CD14-positive monocyte (primary cell): ENCODE measurements around the gene KCNIP3. TPM values are rescaled to one million over a fixed set of nuclear protein-coding genes. Genes with fewer than 3 reads are reported as not detected.

Experiments
- DNase-seq, 3 donors: peaks; one replicate each; pipeline ENCODE4 v3.0.0-alpha.2; 2011 to 2022
- H2AFZ ChIP-seq: 2 replicates; pipeline ENCODE4 v1.6.0; 2012; ENCODE audit warnings: mild to moderate bottlenecking, low read depth, low read length, inconsistent platforms; ENCODE audit not compliant: insufficient read depth, poor library complexity, severe bottlenecking
- H3K27ac ChIP-seq, 2 donors: 1 replicate in 1 of 2; 2 replicates in 1 of 2; pipeline ENCODE4 v1.5.1; 2012 to 2013; ENCODE audit warnings: low read length in 2 of 2, control low read depth in 1 of 2, inconsistent platforms in 1 of 2, low read depth in 1 of 2, mild to moderate bottlenecking in 1 of 2
- H3K27me3 ChIP-seq, 2 donors: one replicate each; pipeline versions ENCODE4 v1.6.0 to v1.6.1; 2011 to 2013; ENCODE audit warnings: low read length in 2 of 2; ENCODE audit not compliant: control insufficient read depth in 2 of 2, insufficient read depth in 2 of 2
- H3K36me3 ChIP-seq, 2 donors: replicated peaks in 1 of 2; 1 replicate in 1 of 2; 2 replicates in 1 of 2; pipeline versions ENCODE4 v1.5.1 to v1.6.1; 2012 to 2013; ENCODE audit warnings: low read length in 2 of 2, control low read depth in 1 of 2, inconsistent platforms in 1 of 2, mild to moderate bottlenecking in 1 of 2; ENCODE audit not compliant: insufficient read depth in 2 of 2, control insufficient read depth in 1 of 2
- H3K4me1 ChIP-seq, 2 donors: 1 replicate in 1 of 2; 2 replicates in 1 of 2; pipeline versions ENCODE4 v1.5.1 to v1.6.1; 2012 to 2013; ENCODE audit warnings: low read length in 2 of 2, control low read depth in 1 of 2, inconsistent platforms in 1 of 2, mild to moderate bottlenecking in 1 of 2, moderate library complexity in 1 of 2; ENCODE audit not compliant: insufficient read depth in 2 of 2, control insufficient read depth in 1 of 2
- H3K4me2 ChIP-seq: replicated peaks from 2 replicates; pipeline ENCODE3; 2012; ENCODE audit warnings: low read length, moderate library complexity, mild to moderate bottlenecking; ENCODE audit not compliant: poor library complexity, severe bottlenecking; ENCODE audit errors: extremely low read depth
- H3K4me3 ChIP-seq, 3 experiments: fragments of 200-600 bp in 1 of 3; sonication (generic) in 1 of 3; replicated peaks in 1 of 3; 1 replicate in 2 of 3; 2 replicates in 1 of 3; pipeline ENCODE4 v1.5.1; 2011 to 2013; ENCODE audit warnings: low read length in 3 of 3, mild to moderate bottlenecking in 3 of 3, control low read depth in 2 of 3, low read depth in 2 of 3, inconsistent platforms in 1 of 3, moderate library complexity in 1 of 3
- H3K79me2 ChIP-seq: 2 replicates; pipeline ENCODE4 v1.6.0; 2012; ENCODE audit warnings: mild to moderate bottlenecking, control low read depth, inconsistent platforms, low read length, moderate library complexity; ENCODE audit not compliant: insufficient read depth
- H3K9ac ChIP-seq: 2 replicates; pipeline ENCODE4 v1.6.0; 2017; ENCODE audit warnings: low read length, mild to moderate bottlenecking; ENCODE audit not compliant: insufficient read depth, poor library complexity, severe bottlenecking
- H3K9me3 ChIP-seq, 2 donors: replicated peaks in 1 of 2; 1 replicate in 1 of 2; 2 replicates in 1 of 2; pipeline versions ENCODE4 v1.5.1 to v1.6.1; 2012 to 2013; ENCODE audit warnings: low read length in 2 of 2, control low read depth in 1 of 2; ENCODE audit not compliant: control insufficient read depth in 1 of 2, insufficient read depth in 1 of 2
- H4K20me1 ChIP-seq: 2 replicates; pipeline ENCODE4 v1.6.0; 2012; ENCODE audit warnings: mild to moderate bottlenecking, low read length, control low read depth, moderate library complexity; ENCODE audit not compliant: insufficient read depth
- H3K27ac Mint-ChIP-seq, 7 donors: one replicate each; pipeline ENCODE4 v1.8.0; 2020; ENCODE audit warnings: mild to moderate bottlenecking in 7 of 7, mixed read lengths in 7 of 7, moderate library complexity in 6 of 7, inconsistent platforms in 2 of 7
- H3K27me3 Mint-ChIP-seq, 3 donors: one replicate each; pipeline ENCODE4 v1.8.0; 2021 to 2022; ENCODE audit warnings: low read depth in 3 of 3, mild to moderate bottlenecking in 3 of 3, mixed read lengths in 3 of 3, moderate library complexity in 3 of 3, inconsistent platforms in 1 of 3
- H3K36me3 Mint-ChIP-seq, 2 donors: one replicate each; pipeline ENCODE4 v1.8.0; 2020; ENCODE audit warnings: mixed read lengths in 2 of 2, inconsistent platforms in 1 of 2, mild to moderate bottlenecking in 1 of 2
- H3K4me1 Mint-ChIP-seq: one replicate; pipeline ENCODE4 v1.8.0; 2020; ENCODE audit warnings: mild to moderate bottlenecking, mixed read lengths
- H3K4me3 Mint-ChIP-seq, 2 donors: one replicate each; pipeline ENCODE4 v1.8.0; 2020; ENCODE audit warnings: mild to moderate bottlenecking in 2 of 2, mixed read lengths in 2 of 2, moderate library complexity in 1 of 2
- H3K9me3 Mint-ChIP-seq, 7 donors: one replicate each; pipeline ENCODE4 v1.8.0; 2020 to 2022; ENCODE audit warnings: mixed read lengths in 7 of 7, mild to moderate bottlenecking in 6 of 7, moderate library complexity in 6 of 7, inconsistent platforms in 2 of 7
- CTCF ChIP-seq: fragments of 200-600 bp; IDR thresholded peaks from one replicate; pipeline ENCODE4 v1.8.0; 2022; ENCODE audit warnings: antibody characterized with exemption, mild to moderate bottlenecking
- WGBS: methylation state at CpG from one replicate; pipeline ENCODE4 v1.1.5; 2013; ENCODE audit warnings: missing lambda C conversion rate; ENCODE audit not compliant: insufficient coverage; 5-methylcytosine and 5-hydroxymethylcytosine counted together
- intact Hi-C, 2 donors: fragments of 100-400 bp; cut with micrococcal nuclease; formaldehyde crosslinking; loops; one replicate each; pipeline versions ENCODE4 v1.15.0 to v1.15.1; 2023
- polyA plus RNA-seq, 3 donors: library from polyadenylated mRNA; depleted of rRNA in 1 of 3; unstranded in 2 of 3; stranded (reverse) in 1 of 3; fragments of 300-500 nt in 2 of 3; fragments of >200 nt in 1 of 3; fragmentation: Illumina TruSeq in 2 of 3; gene quantifications; 1 replicate in 2 of 3; 2 replicates in 1 of 3; pipeline ENCODE4 v1.2.3, GENCODE V29; 2012 to 2021

KCNIP3 gene
- polyA plus RNA-seq, 3 donors, result not detected

DNA sequence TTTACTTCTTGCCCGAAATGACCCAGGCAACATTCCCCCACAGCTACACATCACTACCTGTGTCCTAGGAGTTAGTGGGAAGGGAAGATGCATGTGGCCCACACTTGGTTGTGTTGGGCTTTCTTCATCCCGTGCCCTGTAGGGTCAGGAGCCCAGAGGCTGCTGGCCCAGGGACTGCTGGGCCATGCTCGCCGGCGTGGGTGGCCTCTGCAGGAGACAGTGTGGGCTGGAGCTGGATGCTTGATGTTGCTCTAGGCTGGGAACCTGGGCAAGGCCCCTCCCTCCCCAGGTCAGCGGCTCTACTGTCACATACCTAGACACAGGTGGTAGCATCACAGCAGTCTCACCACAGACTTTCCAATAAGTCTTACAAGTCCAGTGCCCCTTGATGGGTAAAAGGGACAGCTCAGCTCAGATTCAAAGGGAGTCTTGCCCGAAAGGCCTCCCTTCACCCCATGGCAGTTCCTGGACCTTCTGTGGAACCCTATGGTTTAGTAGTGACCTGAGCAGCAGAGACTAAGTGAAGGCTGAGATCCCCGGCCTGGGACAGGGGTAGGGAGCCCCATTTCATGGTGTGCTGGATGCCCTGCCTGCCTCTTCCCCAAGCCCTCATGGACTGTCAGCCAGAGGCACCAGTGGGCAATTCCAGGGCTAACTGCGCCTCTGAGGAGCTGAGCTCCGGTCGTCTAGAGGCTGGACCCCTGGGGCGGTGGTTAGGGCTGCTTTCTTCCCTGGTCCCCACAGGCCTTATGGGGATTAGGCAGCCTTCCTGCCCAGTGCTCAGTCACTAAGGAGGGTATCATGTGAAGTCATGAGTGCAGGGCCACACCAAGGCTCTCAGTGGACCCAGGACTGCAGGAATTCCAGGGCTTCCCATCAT is 59.9 kb downstream of the KCNIP3 start:
- Histone ChIP-seq H3K4me2 (no peak overlapping the region), H3K27me3 (no peaks in the 10 kb centered on the region), H3K9me3 (peaks cover 0 to 5% of the 10 kb centered on the region in 2 donors), H3K36me3 (no peaks in the 10 kb centered on the region), H3K79me2 (no peaks in the 10 kb centered on the region), H3K4me3 (no peak overlapping the region), H3K27ac (no peak overlapping the region), H2AFZ (no peak overlapping the region), H3K4me1 (no peaks in the 10 kb centered on the region), H3K9ac (no peak overlapping the region), H4K20me1 (no peaks in the 10 kb centered on the region)
- WGBS, result 97% methylated on average over 7 of the region's 12 CpGs
- Mint-ChIP-seq H3K4me1 (no peaks in the 10 kb centered on the region), H3K27me3 (peaks cover 0 to 10% (median 5%) of the 10 kb centered on the region in 3 donors), H3K9me3 (peaks cover 0 to 10% (median 2%) of the 10 kb centered on the region in 7 donors), H3K4me3 (no peak overlapping the region), H3K36me3 (no peaks in the 10 kb centered on the region), H3K27ac (no peak overlapping the region)
- no peak for TF ChIP-seq CTCF
- DNase-seq, result no peak
- intact Hi-C loops, result no loop called here

DNA sequence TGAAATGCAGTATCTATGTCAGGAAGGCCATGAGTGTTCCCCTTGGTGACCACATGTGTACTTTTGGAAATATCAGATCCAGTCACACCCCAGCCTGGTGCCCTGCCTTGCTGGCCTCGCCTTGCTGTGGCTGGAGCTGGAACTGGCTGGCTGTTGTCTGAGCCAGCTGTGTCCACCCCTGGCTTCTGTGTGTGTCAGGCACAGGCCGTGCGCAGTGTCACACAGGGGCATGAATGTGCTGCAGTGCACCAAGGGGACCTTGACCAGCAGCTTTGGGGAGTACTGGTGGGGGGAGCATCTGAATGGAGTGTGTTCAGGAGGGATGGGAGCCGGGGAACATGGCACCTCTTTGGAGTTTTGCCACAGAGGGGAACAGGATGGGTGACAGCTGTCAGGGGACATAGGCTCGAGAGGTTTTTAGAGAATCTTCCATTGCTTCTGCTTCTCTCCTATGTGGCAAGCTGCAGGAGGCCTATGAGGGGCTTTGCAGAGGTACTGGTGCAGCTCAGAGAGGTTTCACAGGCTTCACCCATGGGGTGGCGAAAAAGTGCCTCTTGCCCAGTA is 60.7 kb downstream of the KCNIP3 start:
- TF ChIP-seq CTCF, result no peak
- no peaks in the 10 kb centered on the region for H3K27me3 ChIP-seq
- H3K36me3 Mint-ChIP-seq, result no peaks in the 10 kb centered on the region
- H4K20me1 ChIP-seq, result no peaks in the 10 kb centered on the region
- H3K36me3 ChIP-seq, result no peaks in the 10 kb centered on the region
- 80% methylated on average over 5 of the region's 6 CpGs for WGBS
- H3K4me1 ChIP-seq, result no peaks in the 10 kb centered on the region
- no peak overlapping the region for H3K9ac ChIP-seq
- H3K79me2 ChIP-seq, result no peaks in the 10 kb centered on the region
- H3K9me3 Mint-ChIP-seq, result peaks cover 0 to 10% (median 2%) of the 10 kb centered on the region in 7 donors
- no peak overlapping the region for H3K27ac ChIP-seq
- H3K4me1 Mint-ChIP-seq, result no peaks in the 10 kb centered on the region
- H3K27me3 Mint-ChIP-seq, result peaks cover 0 to 12% (median 4%) of the 10 kb centered on the region in 3 donors
- no peak overlapping the region for H3K4me3 Mint-ChIP-seq
- intact Hi-C loops, result no loop called here
- H3K4me3 ChIP-seq, result no peak overlapping the region
- DNase-seq, result no peak
- H3K4me2 ChIP-seq, result no peak overlapping the region
- peaks cover 0 to 5% of the 10 kb centered on the region in 2 donors for H3K9me3 ChIP-seq
- no peak overlapping the region for H3K27ac Mint-ChIP-seq
- H2AFZ ChIP-seq, result no peak overlapping the region
